ENCODE results near the gene CUTA.

The CUTA gene

GRCh38 chr6:33423777-33424176 is 5.9 kb upstream of the CUTA start:
- peaks cover 24 to 39% of the 10 kb centered on the region in 2 donors for H3K4me1 ChIP-seq (ENCODE audit: control insufficient read depth in 1 of 2, insufficient read depth in 2 of 2, low read length in 2 of 2)
- H3K27me3 ChIP-seq (ENCODE audit: control insufficient read depth in 1 of 2, insufficient read depth in 2 of 2, low read length in 2 of 2) = no peaks in the 10 kb centered on the region
- no peaks in the 10 kb centered on the region for H3K9me3 ChIP-seq (ENCODE audit: control insufficient read depth in 1 of 2, low read length in 2 of 2)
- no peak overlapping the region for H3K27ac ChIP-seq (ENCODE audit: low read depth, low read length)
- H3K9ac ChIP-seq (ENCODE audit: low read depth in 1 of 2, low read length in 2 of 2) = no peak overlapping the region
- no peak overlapping the region for H3K4me3 ChIP-seq (ENCODE audit: low read depth in 1 of 2, low read length in 2 of 2)
- H3K36me3 ChIP-seq (ENCODE audit: control insufficient read depth in 1 of 2, insufficient read depth in 2 of 2, low read length in 2 of 2) = no peaks in the 10 kb centered on the region

DNA sequence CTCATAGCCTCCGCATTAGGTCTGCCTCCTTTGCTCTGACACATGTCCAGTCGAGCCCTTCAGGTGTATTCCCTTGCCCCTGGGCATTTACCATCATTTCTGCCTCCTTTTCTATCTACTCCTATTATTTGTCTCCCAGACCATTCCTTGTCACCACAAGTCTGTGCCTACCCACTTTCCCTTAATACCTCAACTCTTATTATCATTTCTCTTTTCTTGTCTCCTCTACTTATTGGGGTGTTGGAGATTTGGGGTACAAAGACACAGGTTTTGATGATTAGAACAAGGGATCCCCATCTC is 3.4 kb upstream of the CUTA start:
- Histone ChIP-seq H3K4me3 (ENCODE audit: low read depth in 1 of 2, low read length in 2 of 2) (no peak overlapping the region), H3K4me1 (ENCODE audit: control insufficient read depth in 1 of 2, insufficient read depth in 2 of 2, low read length in 2 of 2) (peaks cover 27 to 38% of the 10 kb centered on the region in 2 donors), H3K36me3 (ENCODE audit: control insufficient read depth in 1 of 2, insufficient read depth in 2 of 2, low read length in 2 of 2) (peaks cover 0 to 4% of the 10 kb centered on the region in 2 donors), H3K27me3 (ENCODE audit: control insufficient read depth in 1 of 2, insufficient read depth in 2 of 2, low read length in 2 of 2) (no peaks in the 10 kb centered on the region), H3K9me3 (ENCODE audit: control insufficient read depth in 1 of 2, low read length in 2 of 2) (no peaks in the 10 kb centered on the region), H3K9ac (ENCODE audit: low read depth in 1 of 2, low read length in 2 of 2) (no peak overlapping the region), H3K27ac (ENCODE audit: low read depth, low read length) (no peak overlapping the region)

- H3K9ac ChIP-seq (ENCODE audit: low read depth in 1 of 2, low read length in 2 of 2) = no peak overlapping the region
- H3K27me3 ChIP-seq (ENCODE audit: control insufficient read depth in 1 of 2, insufficient read depth in 2 of 2, low read length in 2 of 2) = no peaks in the 10 kb centered on the region
- no peak overlapping the region for H3K4me3 ChIP-seq (ENCODE audit: low read depth in 1 of 2, low read length in 2 of 2)
- peaks cover 33 to 44% of the 10 kb centered on the region in 2 donors for H3K4me1 ChIP-seq (ENCODE audit: control insufficient read depth in 1 of 2, insufficient read depth in 2 of 2, low read length in 2 of 2)
- no peaks in the 10 kb centered on the region for H3K9me3 ChIP-seq (ENCODE audit: control insufficient read depth in 1 of 2, low read length in 2 of 2)
- H3K27ac ChIP-seq (ENCODE audit: low read depth, low read length) = no peak overlapping the region
- peaks cover 0 to 9% of the 10 kb centered on the region in 2 donors for H3K36me3 ChIP-seq (ENCODE audit: control insufficient read depth in 1 of 2, insufficient read depth in 2 of 2, low read length in 2 of 2)
Observed at GRCh38 chr6:33420491-33421343, 2.8 kb upstream of the CUTA start.

- peak within 1 kb of the TSS in 1 of 2 donors; percentile 73 for H3K4me3 ChIP-seq (ENCODE audit: low read depth in 1 of 2, low read length in 2 of 2)
- H3K9ac ChIP-seq (ENCODE audit: low read depth in 1 of 2, low read length in 2 of 2) = peak within 1 kb of the TSS; percentile 28 to 72
- peaks cover 30 to 41% of the 10 kb centered on the region in 2 donors for H3K4me1 ChIP-seq (ENCODE audit: control insufficient read depth in 1 of 2, insufficient read depth in 2 of 2, low read length in 2 of 2)
- H3K27me3 ChIP-seq (ENCODE audit: control insufficient read depth in 1 of 2, insufficient read depth in 2 of 2, low read length in 2 of 2) = no peaks in the 10 kb centered on the region
- H3K9me3 ChIP-seq (ENCODE audit: control insufficient read depth in 1 of 2, low read length in 2 of 2) = no peaks in the 10 kb centered on the region
- no peak within 1 kb of the TSS for H3K27ac ChIP-seq (ENCODE audit: low read depth, low read length)
- H3K36me3 ChIP-seq (ENCODE audit: control insufficient read depth in 1 of 2, insufficient read depth in 2 of 2, low read length in 2 of 2) = peaks cover 0 to 17% of the 10 kb centered on the region in 2 donors
Observed at GRCh38 chr6:33419580-33420490, 1.9 kb upstream of the CUTA start, which contains the start of gene SYNGAP1. Gene SYNGAP1, plus strand, starts transcription at chr6:33420065. Its CDS starts 200 bp downstream, at chr6:33420265.

GRCh38 chr6:33418690-33419291 is 884 bp upstream of the CUTA start:
- peaks cover 25 to 34% of the 10 kb centered on the region in 2 donors for H3K4me1 ChIP-seq (ENCODE audit: control insufficient read depth in 1 of 2, insufficient read depth in 2 of 2, low read length in 2 of 2)
- H3K27ac ChIP-seq (ENCODE audit: low read depth, low read length) = peak overlapping the region; percentile 93
- peak overlapping the region; percentile 61 to 73 for H3K4me3 ChIP-seq (ENCODE audit: low read depth in 1 of 2, low read length in 2 of 2)
- peaks cover 8 to 25% of the 10 kb centered on the region in 2 donors for H3K36me3 ChIP-seq (ENCODE audit: control insufficient read depth in 1 of 2, insufficient read depth in 2 of 2, low read length in 2 of 2)
- peak overlapping the region; percentile 72 to 90 for H3K9ac ChIP-seq (ENCODE audit: low read depth in 1 of 2, low read length in 2 of 2)
- H3K27me3 ChIP-seq (ENCODE audit: control insufficient read depth in 1 of 2, insufficient read depth in 2 of 2, low read length in 2 of 2) = no peaks in the 10 kb centered on the region
- H3K9me3 ChIP-seq (ENCODE audit: control insufficient read depth in 1 of 2, low read length in 2 of 2) = no peaks in the 10 kb centered on the region

GRCh38 chr6:33417128-33417902 is 592 bp downstream of the CUTA start:
- no peaks in the 10 kb centered on the region for H3K27me3 ChIP-seq (ENCODE audit: control insufficient read depth in 1 of 2, insufficient read depth in 2 of 2, low read length in 2 of 2)
- H3K36me3 ChIP-seq (ENCODE audit: control insufficient read depth in 1 of 2, insufficient read depth in 2 of 2, low read length in 2 of 2) = peaks cover 21 to 38% of the 10 kb centered on the region in 2 donors
- peaks cover 25 to 38% of the 10 kb centered on the region in 2 donors for H3K4me1 ChIP-seq (ENCODE audit: control insufficient read depth in 1 of 2, insufficient read depth in 2 of 2, low read length in 2 of 2)
- peak overlapping the region; percentile 79 to 89 for H3K4me3 ChIP-seq (ENCODE audit: low read depth in 1 of 2, low read length in 2 of 2)
- no peaks in the 10 kb centered on the region for H3K9me3 ChIP-seq (ENCODE audit: control insufficient read depth in 1 of 2, low read length in 2 of 2)
- peak overlapping the region; percentile 82 to 87 for H3K9ac ChIP-seq (ENCODE audit: low read depth in 1 of 2, low read length in 2 of 2)
- H3K27ac ChIP-seq (ENCODE audit: low read depth, low read length) = peak overlapping the region; percentile 87

DNA sequence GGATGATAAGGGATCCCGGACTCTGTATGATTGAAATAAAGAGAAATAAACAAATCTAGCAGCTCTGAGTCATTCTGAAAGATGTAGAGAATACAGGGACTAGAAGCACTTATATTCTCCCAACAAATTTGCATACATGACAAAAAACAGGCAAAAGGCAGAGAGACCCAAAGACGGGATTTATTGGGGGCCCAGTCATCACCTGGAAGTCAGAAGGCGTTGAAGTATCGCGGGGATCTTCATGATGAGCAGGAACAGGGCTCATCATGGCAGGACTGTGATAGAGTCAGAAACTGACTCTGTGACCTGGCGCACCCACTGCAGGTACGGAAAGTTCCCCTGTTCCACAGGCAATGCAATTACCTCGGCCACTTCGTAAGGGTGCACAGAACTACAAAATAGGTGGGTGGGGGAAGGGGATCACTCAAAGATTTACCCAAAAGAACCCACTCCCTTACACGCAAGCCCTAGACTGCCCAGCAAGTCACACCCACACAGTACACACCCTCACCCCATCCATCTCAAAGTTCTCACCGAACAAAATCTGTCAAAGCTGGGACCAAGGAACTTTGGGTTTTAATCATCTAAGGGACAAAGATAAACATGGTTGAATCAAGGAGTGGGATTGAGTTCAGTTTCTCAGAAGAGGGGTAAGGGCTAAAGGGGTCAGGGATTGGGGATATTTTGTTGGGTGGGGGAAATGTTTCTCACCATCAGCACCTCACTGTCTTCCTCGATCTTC is 1.4 kb downstream of the CUTA start:
- Histone ChIP-seq H3K36me3 (ENCODE audit: control insufficient read depth in 1 of 2, insufficient read depth in 2 of 2, low read length in 2 of 2) (peaks cover 21 to 38% of the 10 kb centered on the region in 2 donors), H3K4me3 (ENCODE audit: low read depth in 1 of 2, low read length in 2 of 2) (peak overlapping the region; percentile 79 to 89), H3K27ac (ENCODE audit: low read depth, low read length) (no peak overlapping the region), H3K9me3 (ENCODE audit: control insufficient read depth in 1 of 2, low read length in 2 of 2) (no peaks in the 10 kb centered on the region), H3K9ac (ENCODE audit: low read depth in 1 of 2, low read length in 2 of 2) (peak overlapping the region; percentile 82 to 87), H3K4me1 (ENCODE audit: control insufficient read depth in 1 of 2, insufficient read depth in 2 of 2, low read length in 2 of 2) (peaks cover 25 to 44% of the 10 kb centered on the region in 2 donors), H3K27me3 (ENCODE audit: control insufficient read depth in 1 of 2, insufficient read depth in 2 of 2, low read length in 2 of 2) (no peaks in the 10 kb centered on the region)

GRCh38 chr6:33415831-33416230 is 2.1 kb downstream of the CUTA start:
- Histone ChIP-seq H3K4me3 (ENCODE audit: low read depth in 1 of 2, low read length in 2 of 2) (no peak overlapping the region), H3K4me1 (ENCODE audit: control insufficient read depth in 1 of 2, insufficient read depth in 2 of 2, low read length in 2 of 2) (peaks cover 25 to 45% of the 10 kb centered on the region in 2 donors), H3K9ac (ENCODE audit: low read depth in 1 of 2, low read length in 2 of 2) (peak overlapping the region in 1 of 2 donors; percentile 2), H3K27ac (ENCODE audit: low read depth, low read length) (no peak overlapping the region), H3K27me3 (ENCODE audit: control insufficient read depth in 1 of 2, insufficient read depth in 2 of 2, low read length in 2 of 2) (no peaks in the 10 kb centered on the region), H3K36me3 (ENCODE audit: control insufficient read depth in 1 of 2, insufficient read depth in 2 of 2, low read length in 2 of 2) (peaks cover 21 to 38% of the 10 kb centered on the region in 2 donors), H3K9me3 (ENCODE audit: control insufficient read depth in 1 of 2, low read length in 2 of 2) (no peaks in the 10 kb centered on the region)

All from duodenal mucosa (tissue), 2 donors.